Right atrium auricular region (tissue), 2 donors: ENCODE data around the gene GPHN. TPM values are rescaled to one million over a fixed set of nuclear protein-coding genes. Genes with fewer than 3 reads are reported as not detected.
"Not testable (repeated sequence)": the region's sequence is repeated elsewhere in the genome, so short reads cannot be mapped to it uniquely, and the experiment has no call there.

ENCODE experiments used
- DNase-seq: peaks from one replicate; pipeline ENCODE4 v3.0.0-alpha.2; 2019; ENCODE audit warnings: low spot score
- H3K27ac ChIP-seq, 2 donors: fragments of 200-600 bp; sonication (generic); 1 replicate in 1 of 2; 2 replicates in 1 of 2; pipeline ENCODE4 v1.5.1; 2016 to 2019
- H3K27me3 ChIP-seq, 2 donors: fragments of 200-600 bp; sonication (generic); one replicate each; pipeline versions ENCODE4 v1.5.1 to v1.6.0; 2017 to 2019
- H3K36me3 ChIP-seq: fragments of 200-600 bp; sonication (generic); one replicate; pipeline ENCODE4 v1.5.1; 2016
- H3K4me1 ChIP-seq, 2 donors: fragments of 200-600 bp; sonication (generic); one replicate each; pipeline versions ENCODE4 v1.5.1 to v1.6.0; 2017 to 2019
- H3K4me3 ChIP-seq, 2 donors: fragments of 200-600 bp; sonication (generic); 1 replicate in 1 of 2; 2 replicates in 1 of 2; pipeline ENCODE4 v1.5.1; 2017 to 2019; ENCODE audit warnings: mild to moderate bottlenecking in 1 of 2, moderate library complexity in 1 of 2
- H3K9me3 ChIP-seq, 2 donors: fragments of 200-600 bp; sonication (generic); one replicate each; pipeline ENCODE4 v1.5.1; 2019
- CTCF ChIP-seq, 2 donors: fragments of 200-600 bp; sonication (generic); IDR thresholded peaks; one replicate each; pipeline ENCODE4 v1.5.1; 2019; ENCODE audit warnings: antibody characterized with exemption in 2 of 2
- total RNA-seq, 2 donors: library from RNA; depleted of rRNA; stranded (reverse); fragments of >200 nt; gene quantifications; one replicate each; pipeline ENCODE4 v1.1.0, GENCODE V29; 2016

GPHN gene
- total RNA-seq, 2 donors from 2014 or later, result 14.9 TPM

- H3K4me3 ChIP-seq, result no peak overlapping the region
Measured at GRCh38 chr14:66575939-66576338, 68.0 kb downstream of the GPHN start.

GRCh38 chr14:66587753-66588152, 79.8 kb downstream of the GPHN start:
- not testable (repeated sequence) for H3K9me3 ChIP-seq, H3K36me3 ChIP-seq, DNase-seq, H3K4me3 ChIP-seq, H3K27me3 ChIP-seq, H3K4me1 ChIP-seq, H3K27ac ChIP-seq

More at GRCh38 chr14:66575939-66576338, 68.0 kb downstream of the GPHN start:
- no peaks in the 10 kb centered on the region for H3K4me1 ChIP-seq
- no peaks in the 10 kb centered on the region for H3K36me3 ChIP-seq
- DNase-seq, result no peak
- no peak for TF ChIP-seq CTCF (IDR thresholded peaks at IDR 0.05)
- H3K27ac ChIP-seq, result no peak overlapping the region
- H3K9me3 ChIP-seq, result peaks cover 0 to 39% of the 10 kb centered on the region in 2 donors
- H3K27me3 ChIP-seq, result no peaks in the 10 kb centered on the region

GRCh38 chr14:66595394-66595793, 87.4 kb downstream of the GPHN start:
- no peak overlapping the region for H3K4me3 ChIP-seq
- no peak for TF ChIP-seq CTCF (IDR thresholded peaks at IDR 0.05)
- H3K4me1 ChIP-seq, result no peaks in the 10 kb centered on the region
- H3K36me3 ChIP-seq, result no peaks in the 10 kb centered on the region
- no peak overlapping the region for H3K27ac ChIP-seq
- DNase-seq, result no peak
- H3K27me3 ChIP-seq, result no peaks in the 10 kb centered on the region
- no peaks in the 10 kb centered on the region for H3K9me3 ChIP-seq

- H3K4me1 ChIP-seq, result no peaks in the 10 kb centered on the region
- H3K27ac ChIP-seq, result no peak overlapping the region
- no peaks in the 10 kb centered on the region for H3K27me3 ChIP-seq
- H3K36me3 ChIP-seq, result no peaks in the 10 kb centered on the region
- H3K4me3 ChIP-seq, result no peak overlapping the region
- no peaks in the 10 kb centered on the region for H3K9me3 ChIP-seq
- no peak for DNase-seq
- no peak for TF ChIP-seq CTCF (IDR thresholded peaks at IDR 0.05)
Measured at GRCh38 chr14:66596241-66596985, 88.5 kb downstream of the GPHN start.

GRCh38 chr14:66600416-66600815, 92.5 kb downstream of the GPHN start:
- H3K9me3 ChIP-seq, result no peaks in the 10 kb centered on the region
- H3K27me3 ChIP-seq, result no peaks in the 10 kb centered on the region
- H3K27ac ChIP-seq, result no peak overlapping the region
- DNase-seq, result no peak
- no peaks in the 10 kb centered on the region for H3K4me1 ChIP-seq
- TF ChIP-seq CTCF (IDR thresholded peaks at IDR 0.05), result no peak
- no peak overlapping the region for H3K4me3 ChIP-seq
- H3K36me3 ChIP-seq, result no peaks in the 10 kb centered on the region

GRCh38 chr14:66601932-66602578, 94.1 kb downstream of the GPHN start:
- no peak for DNase-seq
- no peak overlapping the region for H3K27ac ChIP-seq
- H3K4me3 ChIP-seq, result no peak overlapping the region
- no peak for TF ChIP-seq CTCF (IDR thresholded peaks at IDR 0.05)
- H3K27me3 ChIP-seq, result no peaks in the 10 kb centered on the region
- H3K9me3 ChIP-seq, result no peaks in the 10 kb centered on the region
- H3K4me1 ChIP-seq, result no peaks in the 10 kb centered on the region
- H3K36me3 ChIP-seq, result no peaks in the 10 kb centered on the region
